ENCODE measurements around the gene PLEKHH1.

GRCh38 chr14:67595392-67595791, 62.3 kb downstream of the PLEKHH1 start:
- TF ChIP-seq CTCF (IDR thresholded peaks at IDR 0.05; ENCODE audit: poor library complexity), result no peak
- TF ChIP-seq EZH2 (IDR thresholded peaks at IDR 0.05; ENCODE audit: borderline replicate concordance), result no peak
- TF ChIP-seq EZH2phosphoT487 (IDR thresholded peaks at IDR 0.05; ENCODE audit: low read depth, severe bottlenecking, unreplicated experiment), result no peak
